Choroid plexus epithelial cell (primary cell): ENCODE results near the gene ZBTB2.

Experiments used
- DNase-seq: peaks from one replicate; pipeline ENCODE4 v3.0.0-alpha.2; 2010; ENCODE audit warnings: low read depth
- H3K4me3 ChIP-seq: 2 replicates; pipeline ENCODE4 v1.5.1; 2011; ENCODE audit warnings: low read depth, mild to moderate bottlenecking, control low read depth, low read length, moderate library complexity
- TF ChIP-seq, protein P1 (sequence below): conservative IDR thresholded peaks from 2 replicates; pipeline ENCODE4 v1.5.1; 2011; ENCODE audit warnings: low read depth, mild to moderate bottlenecking, control low read depth, inconsistent platforms, low read length, moderate library complexity

The ZBTB2 gene

DNA sequence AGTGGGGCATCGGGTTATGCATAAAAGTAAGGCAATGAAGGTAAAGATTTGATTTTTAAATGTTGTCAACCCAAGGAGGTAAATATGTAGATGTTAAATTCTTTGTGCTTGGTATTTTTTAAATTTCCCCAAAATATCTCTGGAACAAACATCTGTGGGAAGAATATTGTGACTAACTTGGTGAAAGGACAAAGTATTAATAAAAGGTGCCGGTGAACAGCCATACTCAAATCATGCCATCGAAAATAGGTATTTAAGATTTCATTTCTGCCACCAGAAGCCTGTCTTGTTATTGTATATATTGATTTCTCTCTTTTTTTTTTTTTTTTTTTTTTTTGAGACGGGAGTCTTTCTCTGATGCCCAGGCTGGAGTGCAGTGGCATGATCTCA lies 12.6 kb upstream of the ZBTB2 start:
- TF ChIP-seq, protein P1, sequence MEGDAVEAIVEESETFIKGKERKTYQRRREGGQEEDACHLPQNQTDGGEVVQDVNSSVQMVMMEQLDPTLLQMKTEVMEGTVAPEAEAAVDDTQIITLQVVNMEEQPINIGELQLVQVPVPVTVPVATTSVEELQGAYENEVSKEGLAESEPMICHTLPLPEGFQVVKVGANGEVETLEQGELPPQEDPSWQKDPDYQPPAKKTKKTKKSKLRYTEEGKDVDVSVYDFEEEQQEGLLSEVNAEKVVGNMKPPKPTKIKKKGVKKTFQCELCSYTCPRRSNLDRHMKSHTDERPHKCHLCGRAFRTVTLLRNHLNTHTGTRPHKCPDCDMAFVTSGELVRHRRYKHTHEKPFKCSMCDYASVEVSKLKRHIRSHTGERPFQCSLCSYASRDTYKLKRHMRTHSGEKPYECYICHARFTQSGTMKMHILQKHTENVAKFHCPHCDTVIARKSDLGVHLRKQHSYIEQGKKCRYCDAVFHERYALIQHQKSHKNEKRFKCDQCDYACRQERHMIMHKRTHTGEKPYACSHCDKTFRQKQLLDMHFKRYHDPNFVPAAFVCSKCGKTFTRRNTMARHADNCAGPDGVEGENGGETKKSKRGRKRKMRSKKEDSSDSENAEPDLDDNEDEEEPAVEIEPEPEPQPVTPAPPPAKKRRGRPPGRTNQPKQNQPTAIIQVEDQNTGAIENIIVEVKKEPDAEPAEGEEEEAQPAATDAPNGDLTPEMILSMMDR, result no peak
- DNase-seq, result no peak
- H3K4me3 ChIP-seq, result no peak overlapping the region

DNA sequence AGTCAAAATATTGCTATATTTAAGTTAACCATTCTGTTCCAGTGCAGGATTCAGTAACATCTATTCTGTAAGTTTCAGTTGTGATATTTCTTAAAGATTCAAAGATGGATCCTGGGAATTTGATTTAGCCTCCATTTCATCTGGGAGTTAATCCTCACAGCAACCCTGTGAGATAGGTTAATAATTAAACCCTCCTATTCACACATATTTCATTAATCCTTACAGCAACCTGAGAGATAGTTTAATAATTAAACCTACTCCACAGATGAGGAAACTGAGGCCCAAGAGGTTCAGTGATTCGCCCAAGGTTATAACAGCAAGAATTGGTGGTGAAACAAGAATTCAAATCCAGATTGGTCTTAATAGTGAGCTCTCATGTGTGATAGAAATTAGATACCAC lies 10.9 kb upstream of the ZBTB2 start:
- no peak overlapping the region for H3K4me3 ChIP-seq
- TF ChIP-seq, protein P1, result no peak
- no peak for DNase-seq

DNA sequence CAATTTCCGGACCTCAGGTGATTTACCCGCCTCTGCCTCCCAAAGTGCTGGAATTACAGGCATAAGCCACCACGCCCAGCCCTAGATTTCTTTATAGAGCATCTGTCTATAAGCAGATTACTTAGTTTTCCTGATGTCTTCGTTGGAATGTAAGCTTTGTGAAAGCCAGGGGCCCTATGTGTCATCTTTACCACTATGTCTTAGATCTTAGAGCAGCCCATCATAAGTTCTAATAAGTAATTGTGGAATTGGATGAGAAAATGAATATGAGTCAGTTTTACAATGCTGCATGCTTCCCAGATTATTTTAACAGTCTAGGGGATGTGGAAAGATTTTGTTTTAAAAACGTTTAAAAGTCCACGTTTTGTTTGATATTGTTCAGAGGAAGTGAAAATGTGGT lies 9.1 kb upstream of the ZBTB2 start:
- DNase-seq, result peak; percentile 45
- no peak overlapping the region for H3K4me3 ChIP-seq
- TF ChIP-seq, protein P1, result no peak

DNA sequence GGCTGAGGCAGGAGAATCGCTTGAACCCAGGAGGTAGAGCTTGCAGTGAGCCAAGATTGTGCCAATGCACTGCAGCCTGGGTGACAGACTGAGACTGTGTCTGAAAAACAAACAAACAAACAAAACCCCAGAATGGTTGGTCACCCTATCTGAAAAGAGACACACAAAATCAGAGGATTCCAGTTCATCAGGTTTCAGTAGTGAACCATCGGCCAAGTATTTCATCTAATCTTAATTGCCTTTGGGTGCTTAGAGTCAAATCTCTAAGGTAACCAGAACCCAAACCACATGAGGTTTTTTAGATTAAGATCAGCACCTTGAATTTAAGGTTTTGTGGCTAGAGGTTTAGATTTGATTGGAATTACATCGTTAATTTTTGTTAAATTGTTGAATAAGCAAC lies 8.3 kb upstream of the ZBTB2 start:
- no peak overlapping the region for H3K4me3 ChIP-seq
- DNase-seq, result no peak
- TF ChIP-seq, protein P1, result no peak

DNA sequence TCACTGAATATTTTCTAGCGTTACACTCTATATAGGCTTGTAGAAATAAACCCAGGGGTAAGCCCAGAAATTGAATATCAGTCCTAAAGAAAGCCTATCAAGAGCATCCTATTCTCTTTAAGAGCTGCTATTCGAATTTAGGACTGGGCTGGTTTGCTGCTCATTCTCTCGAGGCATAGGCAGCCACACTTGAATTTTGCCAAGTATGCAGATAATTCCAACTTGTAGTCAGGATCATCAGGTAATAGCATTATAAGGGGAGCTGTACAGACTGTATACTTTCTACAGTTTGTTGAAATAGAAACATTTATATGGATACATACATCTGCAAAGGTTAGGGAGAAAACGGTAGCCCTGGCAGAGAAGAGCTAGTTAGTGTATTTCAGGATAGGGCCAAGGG lies 2.1 kb upstream of the ZBTB2 start:
- TF ChIP-seq, protein P1, result no peak
- no peak for DNase-seq
- H3K4me3 ChIP-seq, result no peak overlapping the region

DNA sequence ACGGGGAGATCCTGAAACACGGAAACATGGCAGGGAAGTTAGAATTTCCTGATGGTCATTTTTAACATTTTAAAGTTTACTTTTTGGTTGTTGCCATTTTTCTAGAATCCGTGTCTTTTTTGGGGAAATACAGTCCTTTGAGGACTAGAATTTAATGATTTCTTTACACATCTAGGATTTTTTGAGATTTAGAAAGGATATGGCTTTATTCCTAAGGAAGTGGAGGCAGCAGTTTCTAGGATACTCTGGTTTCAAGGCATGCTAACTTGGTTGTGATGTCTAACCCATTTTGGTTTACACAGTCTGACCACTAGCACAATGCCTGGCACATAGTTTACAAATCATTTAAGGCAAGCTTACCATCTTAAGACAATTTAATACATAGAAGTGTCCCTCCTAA lies 1.1 kb upstream of the ZBTB2 start:
- peak overlapping the region; percentile 90 for H3K4me3 ChIP-seq
- TF ChIP-seq, protein P1, result no peak
- no peak for DNase-seq

DNA sequence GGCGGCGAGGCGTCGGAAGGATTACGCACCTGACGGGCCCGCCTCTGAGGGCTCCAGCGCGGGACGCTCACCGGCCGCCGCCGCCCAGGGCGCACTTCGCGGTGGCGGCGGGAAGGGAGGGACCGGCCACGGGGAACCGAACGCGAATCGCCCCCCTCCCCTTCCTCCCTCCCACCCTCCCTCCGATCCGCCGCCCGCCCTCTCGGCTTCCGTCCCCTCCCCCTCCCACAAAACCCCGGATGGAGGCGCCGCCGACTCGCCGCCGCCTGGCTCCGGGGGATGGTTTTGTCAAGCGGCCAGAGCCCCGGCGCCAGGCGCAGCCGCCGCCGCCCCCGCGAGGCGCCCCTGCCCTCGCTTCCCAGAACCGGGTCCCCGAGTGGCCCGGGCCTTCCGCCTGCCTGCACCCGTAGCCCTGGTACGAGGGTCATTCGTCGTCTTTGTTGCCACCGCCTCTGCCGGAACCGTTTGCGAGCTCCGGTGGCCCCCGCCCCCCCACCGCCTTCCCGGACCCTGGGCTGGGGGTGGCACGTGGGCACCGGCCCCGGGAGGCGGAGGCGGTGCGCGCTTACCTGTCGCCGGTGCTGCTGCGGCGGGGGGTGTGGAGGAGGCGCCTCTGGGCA lies 398 bp downstream of the ZBTB2 start:
- DNase-seq, result peak; percentile 72
- TF ChIP-seq, protein P1, result no peak
- H3K4me3 ChIP-seq, result peak overlapping the region; percentile 90
